HCT116 (cell line): ENCODE measurements around the gene DNAH9. TPM values are rescaled to one million over a fixed set of nuclear protein-coding genes. Genes with fewer than 3 reads are reported as not detected.

Source experiments
- ATAC-seq: fragments of 200-7000 bp; cut with Tn5 transposase; 2 replicates; pipeline ENCODE4 v1.9.1; 2020; ENCODE audit warnings: mild to moderate bottlenecking, moderate library complexity
- BruUV-seq: library from RNA; stranded (reverse); fragments of 400-500 nt; replicated peaks from 2 replicates; lab custom pipeline; 2021; lab: Mats Ljungman, UMichigan
- CTCF ChIA-PET: fragments of 300-600 bp; sonication (Branson Sonifier 250); formaldehyde crosslinking; loops from one replicate; lab custom pipeline; 2021; ENCODE audit warnings: antibody characterized with exemption; lab: Charles Lee
- POLR2A ChIA-PET: fragments of 300-600, 350-600 bp; sonication (Branson Sonifier 250); formaldehyde crosslinking; loops from one replicate; lab custom pipeline; 2021; ENCODE audit warnings: antibody characterized with exemption; lab: Charles Lee
- RAD21 ChIA-PET, 2 experiments: fragments of 300-600 bp; sonication (Branson Sonifier 250); formaldehyde crosslinking; loops; one replicate each; lab custom pipeline; 2023; ENCODE audit warnings: low total read pairs in 2 of 2; ENCODE audit not compliant: uncharacterized antibody in 2 of 2, unreplicated experiment in 2 of 2, low non-redundant PET in 1 of 2; lab: Charles Lee
- DNase-seq: peaks from one replicate; pipeline ENCODE4 v3.0.0-alpha.2; 2010; ENCODE audit warnings: low read depth, low spot score
- H2AFZ ChIP-seq: fragments of 200-600 bp; shearing (Covaris generic), sonication (generic); 2 replicates; pipeline ENCODE4 v1.6.1; 2017; ENCODE audit warnings: low read depth, mixed run types, mixed read lengths, antibody characterized with exemption, low read length; ENCODE audit not compliant: poor library complexity, severe bottlenecking
- H3K27ac ChIP-seq: 2 replicates; pipeline ENCODE4 v1.5.1; 2012; ENCODE audit warnings: low read depth, low read length
- H3K27me3 ChIP-seq: fragments of 200-600 bp; sonication (generic); 2 replicates; pipeline ENCODE4 v1.6.1; 2016; ENCODE audit warnings: mixed run types, low read length, mixed read lengths; ENCODE audit not compliant: insufficient read depth
- H3K36me3 ChIP-seq, 2 experiments: fragments of 200-500 bp in 1 of 2; fragments of 200-600 bp in 1 of 2; sonication (Bioruptor generic) in 1 of 2; sonication (generic) in 1 of 2; 2 replicates each; pipeline versions ENCODE4 v1.5.1 to v1.6.1; 2014 to 2016; ENCODE audit warnings: low read length in 2 of 2, inconsistent platforms in 1 of 2, mixed read lengths in 1 of 2, mixed run types in 1 of 2; ENCODE audit not compliant: insufficient read depth in 2 of 2, control insufficient read depth in 1 of 2
- H3K4me1 ChIP-seq, 2 experiments: fragments of 200-600 bp in 1 of 2; sonication (generic) in 1 of 2; 2 replicates each; pipeline versions ENCODE4 v1.5.1 to v1.6.1; 2012 to 2017; ENCODE audit warnings: low read length in 2 of 2, inconsistent platforms in 1 of 2, mild to moderate bottlenecking in 1 of 2, mixed read lengths in 1 of 2, mixed run types in 1 of 2, moderate library complexity in 1 of 2; ENCODE audit not compliant: insufficient read depth in 2 of 2, control insufficient read depth in 1 of 2
- H3K4me2 ChIP-seq: fragments of 200-600 bp; sonication (generic); 2 replicates; pipeline ENCODE4 v1.6.1; 2017; ENCODE audit warnings: mixed run types, low read length, mixed read lengths
- H3K4me3 ChIP-seq, 2 experiments: fragments of 200-600 bp in 1 of 2; sonication (generic) in 1 of 2; replicated peaks in 1 of 2; 2 replicates each; pipeline ENCODE4 v1.5.1; 2011 to 2016; ENCODE audit warnings: low read length in 2 of 2, control low read depth in 1 of 2, low read depth in 1 of 2, mild to moderate bottlenecking in 1 of 2, mixed read lengths in 1 of 2, mixed run types in 1 of 2
- H3K79me2 ChIP-seq: fragments of 200-600 bp; sonication (generic); 2 replicates; pipeline ENCODE4 v1.6.1; 2017; ENCODE audit warnings: mild to moderate bottlenecking, mixed run types, low read length, moderate library complexity, mixed read lengths; ENCODE audit not compliant: insufficient read depth
- H3K9ac ChIP-seq: fragments of 200-600 bp; sonication (generic); 2 replicates; pipeline ENCODE4 v1.6.1; 2016; ENCODE audit warnings: low read length, mixed read lengths
- H3K9me2 ChIP-seq: fragments of 200-600 bp; sonication (generic), shearing (Covaris generic); 2 replicates; pipeline ENCODE4 v1.6.1; 2017; ENCODE audit warnings: mixed run types, mild to moderate bottlenecking, moderate library complexity; ENCODE audit not compliant: insufficient read depth
- H3K9me3 ChIP-seq, 2 experiments: fragments of 200-500 bp in 1 of 2; fragments of 200-600 bp in 1 of 2; sonication (Bioruptor generic) in 1 of 2; sonication (generic) in 1 of 2; 2 replicates each; pipeline ENCODE4 v1.6.1; 2014 to 2017; ENCODE audit warnings: low read length in 2 of 2, mixed read lengths in 2 of 2, inconsistent platforms in 1 of 2, low read depth in 1 of 2, mild to moderate bottlenecking in 1 of 2, mixed run types in 1 of 2, moderate library complexity in 1 of 2; ENCODE audit not compliant: control insufficient read depth in 1 of 2, insufficient read depth in 1 of 2
- H4K20me1 ChIP-seq: fragments of 200-600 bp; sonication (generic), shearing (Covaris generic); 2 replicates; pipeline ENCODE4 v1.6.1; 2017; ENCODE audit warnings: mixed run types, mild to moderate bottlenecking, moderate library complexity; ENCODE audit not compliant: insufficient read depth
- CEBPB ChIP-seq: IDR thresholded peaks from 2 replicates; pipeline ENCODE4 v1.6.1; 2012; ENCODE audit warnings: low read depth
- CTCF ChIP-seq, 3 experiments: fragments of 200-600 bp in 1 of 3; sonication (generic) in 1 of 3; IDR thresholded peaks in 2 of 3; conservative IDR thresholded peaks in 1 of 3; 2 replicates each; pipeline ENCODE4 v1.5.1; 2012 to 2017; ENCODE audit warnings: low read depth in 2 of 3, low read length in 2 of 3, antibody characterized with exemption in 1 of 3, borderline replicate concordance in 1 of 3, control low read depth in 1 of 3, mild to moderate bottlenecking in 1 of 3, mixed read lengths in 1 of 3, mixed run types in 1 of 3, moderate library complexity in 1 of 3; ENCODE audit not compliant: insufficient read depth in 1 of 3
- ELF1 ChIP-seq: IDR thresholded peaks from 2 replicates; pipeline ENCODE4 v1.6.1; 2012; ENCODE audit warnings: low read depth, borderline replicate concordance
- EZH2 ChIP-seq: fragments of 200-600 bp; sonication (generic); IDR thresholded peaks from 2 replicates; pipeline ENCODE4 v1.6.1; 2017; ENCODE audit warnings: antibody characterized with exemption, mixed run types
- JUND ChIP-seq: IDR thresholded peaks from 2 replicates; pipeline ENCODE4 v1.6.1; 2012
- POLR2A ChIP-seq: IDR thresholded peaks from 2 replicates; pipeline ENCODE4 v1.7.0; 2011; ENCODE audit warnings: borderline replicate concordance; ENCODE audit not compliant: insufficient read depth, insufficient read length; ENCODE audit errors: extremely low read depth
- RAD21 ChIP-seq: IDR thresholded peaks from 2 replicates; pipeline ENCODE4 v1.6.1; 2012; ENCODE audit warnings: low read depth, mild to moderate bottlenecking
- SIN3A ChIP-seq: IDR thresholded peaks from 2 replicates; pipeline ENCODE4 v1.6.1; 2012; ENCODE audit warnings: low read depth
- TCF7L2 ChIP-seq: IDR thresholded peaks from 2 replicates; pipeline ENCODE4 v1.7.0; 2011; ENCODE audit warnings: borderline replicate concordance, inconsistent platforms; ENCODE audit not compliant: insufficient read depth, insufficient read length; ENCODE audit errors: extremely low read depth
- ZBTB33 ChIP-seq: IDR thresholded peaks from 2 replicates; pipeline ENCODE4 v1.6.1; 2011; ENCODE audit warnings: mild to moderate bottlenecking, low read length, moderate library complexity; ENCODE audit not compliant: insufficient replicate concordance; ENCODE audit errors: extremely low read depth
- ZFX ChIP-seq: fragments of 450-650 bp; IDR thresholded peaks from 2 replicates; pipeline ENCODE4 v1.6.1; 2017
- ZNF274 ChIP-seq: fragments of 200-500 bp; sonication (Bioruptor generic); IDR thresholded peaks from 2 replicates; pipeline ENCODE4 v1.6.1; 2014; ENCODE audit warnings: mild to moderate bottlenecking, low read depth, low read length, inconsistent platforms
- intact Hi-C: fragments of 100-400 bp; cut with micrococcal nuclease; formaldehyde crosslinking; loops from 2 replicates; pipeline ENCODE4 v1.10.0; 2022
- total RNA-seq: library from RNA; stranded (reverse); gene quantifications from one replicate; pipeline ENCODE4 v1.2.1, GENCODE V29; 2021; ENCODE audit not compliant: unreplicated experiment
- TF ChIP-seq, protein P1 (sequence below): IDR thresholded peaks from 2 replicates; pipeline ENCODE4 v1.6.1; 2012; ENCODE audit warnings: low read depth

The DNAH9 gene
- total RNA-seq, 1 experiment from 2014 or later: not detected

- TF ChIP-seq, protein P1, sequence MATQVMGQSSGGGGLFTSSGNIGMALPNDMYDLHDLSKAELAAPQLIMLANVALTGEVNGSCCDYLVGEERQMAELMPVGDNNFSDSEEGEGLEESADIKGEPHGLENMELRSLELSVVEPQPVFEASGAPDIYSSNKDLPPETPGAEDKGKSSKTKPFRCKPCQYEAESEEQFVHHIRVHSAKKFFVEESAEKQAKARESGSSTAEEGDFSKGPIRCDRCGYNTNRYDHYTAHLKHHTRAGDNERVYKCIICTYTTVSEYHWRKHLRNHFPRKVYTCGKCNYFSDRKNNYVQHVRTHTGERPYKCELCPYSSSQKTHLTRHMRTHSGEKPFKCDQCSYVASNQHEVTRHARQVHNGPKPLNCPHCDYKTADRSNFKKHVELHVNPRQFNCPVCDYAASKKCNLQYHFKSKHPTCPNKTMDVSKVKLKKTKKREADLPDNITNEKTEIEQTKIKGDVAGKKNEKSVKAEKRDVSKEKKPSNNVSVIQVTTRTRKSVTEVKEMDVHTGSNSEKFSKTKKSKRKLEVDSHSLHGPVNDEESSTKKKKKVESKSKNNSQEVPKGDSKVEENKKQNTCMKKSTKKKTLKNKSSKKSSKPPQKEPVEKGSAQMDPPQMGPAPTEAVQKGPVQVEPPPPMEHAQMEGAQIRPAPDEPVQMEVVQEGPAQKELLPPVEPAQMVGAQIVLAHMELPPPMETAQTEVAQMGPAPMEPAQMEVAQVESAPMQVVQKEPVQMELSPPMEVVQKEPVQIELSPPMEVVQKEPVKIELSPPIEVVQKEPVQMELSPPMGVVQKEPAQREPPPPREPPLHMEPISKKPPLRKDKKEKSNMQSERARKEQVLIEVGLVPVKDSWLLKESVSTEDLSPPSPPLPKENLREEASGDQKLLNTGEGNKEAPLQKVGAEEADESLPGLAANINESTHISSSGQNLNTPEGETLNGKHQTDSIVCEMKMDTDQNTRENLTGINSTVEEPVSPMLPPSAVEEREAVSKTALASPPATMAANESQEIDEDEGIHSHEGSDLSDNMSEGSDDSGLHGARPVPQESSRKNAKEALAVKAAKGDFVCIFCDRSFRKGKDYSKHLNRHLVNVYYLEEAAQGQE: no peak
- TF ChIP-seq ZBTB33 (no peak), POLR2A (no peak), TCF7L2 (no peak), EZH2 (no peak)
These were observed 218.1 kb downstream of the DNAH9 start (continued) for GRCh38 chr17:11816409-11816808.

GRCh38 chr17:11823862-11824261 is 225.6 kb downstream of the DNAH9 start:
- BruUV-seq: no TSS peak
- intact Hi-C loops: no loop called here
- no peak overlapping the region for H3K4me3 ChIP-seq
- ChIA-PET POLR2A (no interaction called here), CTCF (no interaction called here), RAD21 (no interaction called here)
- DNase-seq (no peak), ATAC-seq (no peak)
- no peaks in the 10 kb centered on the region for H3K4me1 ChIP-seq
- no peaks in the 10 kb centered on the region for H3K79me2 ChIP-seq
- no peak overlapping the region for H3K4me2 ChIP-seq
- H3K27ac ChIP-seq: no peak overlapping the region
- no peak overlapping the region for H3K9ac ChIP-seq
- no peaks in the 10 kb centered on the region for H3K9me3 ChIP-seq
- no peaks in the 10 kb centered on the region for H4K20me1 ChIP-seq
- H3K9me2 ChIP-seq: no peaks in the 10 kb centered on the region
- no peak overlapping the region for H2AFZ ChIP-seq
- H3K36me3 ChIP-seq: no peaks in the 10 kb centered on the region
- peaks cover 11% of the 10 kb centered on the region; the same call in 1 of the 2 replicates for H3K27me3 ChIP-seq
- TF ChIP-seq RAD21 (no peak), POLR2A (no peak), SIN3A (no peak), ZFX (no peak), ELF1 (no peak), EZH2 (no peak), CEBPB (no peak), CTCF (IDR thresholded peaks at IDR 0.05 in 2 of 3, conservative IDR thresholded peaks at IDR 0.05 in 1 of 3; ENCODE audit: borderline replicate concordance in 1 of 3, insufficient read depth in 1 of 3, low read depth in 2 of 3, low read length in 2 of 3) (no peak), JUND (no peak), TCF7L2 (no peak), ZBTB33 (no peak), ZNF274 (no peak)
